ENCODE data around the gene BSCL2. TPM values are rescaled to one million over a fixed set of nuclear protein-coding genes. Genes with fewer than 3 reads are reported as not detected.

BSCL2 gene
- total and polyA plus RNA-seq, 2 donors (not counting 3 experiments of a cell fraction or from before 2014, with no cell fraction given), result 31.1 to 94.8 TPM

DNA sequence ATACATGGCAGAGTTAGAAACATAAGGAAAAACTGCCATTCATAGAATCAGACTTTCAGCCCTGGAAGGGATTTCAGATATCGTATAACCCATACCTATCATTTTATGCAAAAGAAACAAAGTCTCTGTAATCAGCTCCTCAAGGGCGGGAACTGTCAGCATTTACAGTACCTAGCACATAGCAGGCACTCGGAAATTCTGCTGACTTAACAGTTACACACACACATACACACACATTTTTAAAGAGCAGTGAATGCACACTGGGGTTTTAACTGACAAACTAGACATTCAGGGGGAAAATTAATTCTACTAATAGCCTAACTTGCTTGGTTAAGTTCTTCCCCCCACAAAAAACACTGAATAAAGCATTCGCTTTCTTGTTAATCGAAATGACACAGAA, 9.0 kb upstream of the BSCL2 start:
- intact Hi-C loops (cut with micrococcal nuclease), result no loop called here
- H3K4me2 ChIP-seq (ENCODE audit: insufficient read depth, low read length), result no peak overlapping the region
- H4K20me1 ChIP-seq (replicated peaks; ENCODE audit: control insufficient read depth, extremely low read depth, insufficient read depth, low read length), result no peaks in the 10 kb centered on the region
- H3K79me2 ChIP-seq (ENCODE audit: control insufficient read depth, insufficient read depth, low read length), result peaks cover 35% of the 10 kb centered on the region
- H3K9ac ChIP-seq (replicated peaks; ENCODE audit: extremely low read depth, insufficient read depth, low read length), result no peak overlapping the region
- no peak for FAIRE-seq
- no peak overlapping the region for H2AFZ ChIP-seq (ENCODE audit: low read depth, low read length)
- no peaks in the 10 kb centered on the region for H3K9me1 ChIP-seq (replicated peaks; ENCODE audit: control insufficient read depth, extremely low read depth, insufficient read depth, low read length)
- ChIA-PET CTCF (no interaction called here), POLR2A (no interaction called here)
- H3K4me1 ChIP-seq (ENCODE audit: control insufficient read depth, extremely low read depth, insufficient read depth, low read length), result no peaks in the 10 kb centered on the region
- no peaks in the 10 kb centered on the region for H3K9me3 ChIP-seq (replicated peaks; ENCODE audit: control insufficient read depth, insufficient read depth, low read length)
- no peak for DNase-seq (ENCODE audit: low read depth, low spot score)
- BruUV-seq (replicated peaks), result no TSS peak
- H3K27ac ChIP-seq (ENCODE audit: insufficient read depth, low read depth, low read length), result no peak overlapping the region
- H3K27me3 ChIP-seq (ENCODE audit: control insufficient read depth in 2 of 2, insufficient read depth in 2 of 2, low read length in 2 of 2), result no peaks in the 10 kb centered on the region
- dilution Hi-C loops (cut with MboI; ENCODE audit: extremely low pct_ligation_motif_present, low sequenced_read_pairs), result no loop called here
- peaks cover 43 to 48% of the 10 kb centered on the region in 2 experiments for H3K36me3 ChIP-seq (ENCODE audit: control insufficient read depth in 2 of 2, extremely low read depth in 1 of 2, insufficient read depth in 2 of 2, low read length in 2 of 2)
- H3K4me3 ChIP-seq (replicated peaks in 1 of 3; ENCODE audit: insufficient read depth in 1 of 3, low read depth in 1 of 3, low read length in 3 of 3), result no peak overlapping the region
- TF ChIP-seq EZH2 (IDR thresholded peaks at IDR 0.05; ENCODE audit: borderline replicate concordance, low read depth, low read length, severe bottlenecking), result no peak
- no peak for TF ChIP-seq POLR2AphosphoS5 (IDR thresholded peaks at IDR 0.05; ENCODE audit: insufficient read depth, low read depth, low read length)
- no peak for TF ChIP-seq POLR2A (IDR thresholded peaks at IDR 0.05; ENCODE audit: low read depth, low read length)
- no peak for TF ChIP-seq JUN (IDR thresholded peaks at IDR 0.05; ENCODE audit: borderline replicate concordance, insufficient read depth, insufficient read length, low read depth)
- TF ChIP-seq, protein P1, sequence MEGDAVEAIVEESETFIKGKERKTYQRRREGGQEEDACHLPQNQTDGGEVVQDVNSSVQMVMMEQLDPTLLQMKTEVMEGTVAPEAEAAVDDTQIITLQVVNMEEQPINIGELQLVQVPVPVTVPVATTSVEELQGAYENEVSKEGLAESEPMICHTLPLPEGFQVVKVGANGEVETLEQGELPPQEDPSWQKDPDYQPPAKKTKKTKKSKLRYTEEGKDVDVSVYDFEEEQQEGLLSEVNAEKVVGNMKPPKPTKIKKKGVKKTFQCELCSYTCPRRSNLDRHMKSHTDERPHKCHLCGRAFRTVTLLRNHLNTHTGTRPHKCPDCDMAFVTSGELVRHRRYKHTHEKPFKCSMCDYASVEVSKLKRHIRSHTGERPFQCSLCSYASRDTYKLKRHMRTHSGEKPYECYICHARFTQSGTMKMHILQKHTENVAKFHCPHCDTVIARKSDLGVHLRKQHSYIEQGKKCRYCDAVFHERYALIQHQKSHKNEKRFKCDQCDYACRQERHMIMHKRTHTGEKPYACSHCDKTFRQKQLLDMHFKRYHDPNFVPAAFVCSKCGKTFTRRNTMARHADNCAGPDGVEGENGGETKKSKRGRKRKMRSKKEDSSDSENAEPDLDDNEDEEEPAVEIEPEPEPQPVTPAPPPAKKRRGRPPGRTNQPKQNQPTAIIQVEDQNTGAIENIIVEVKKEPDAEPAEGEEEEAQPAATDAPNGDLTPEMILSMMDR (IDR thresholded peaks at IDR 0.05; ENCODE audit: extremely low read depth in 1 of 2, insufficient read depth in 1 of 2, low read depth in 1 of 2, low read length in 2 of 2), result no peak
- no peak for TF ChIP-seq FOS (IDR thresholded peaks at IDR 0.05; ENCODE audit: borderline replicate concordance, insufficient read depth, low read length)
- no peak for TF ChIP-seq MYC (IDR thresholded peaks at IDR 0.05; ENCODE audit: low read depth, low read length)
- TF ChIP-seq, protein P2, sequence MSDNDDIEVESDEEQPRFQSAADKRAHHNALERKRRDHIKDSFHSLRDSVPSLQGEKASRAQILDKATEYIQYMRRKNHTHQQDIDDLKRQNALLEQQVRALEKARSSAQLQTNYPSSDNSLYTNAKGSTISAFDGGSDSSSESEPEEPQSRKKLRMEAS (IDR thresholded peaks at IDR 0.05; ENCODE audit: insufficient read depth, insufficient read length), result no peak
- TF ChIP-seq GATA2 (IDR thresholded peaks at IDR 0.05; ENCODE audit: insufficient read depth, insufficient read length, low read depth, low read length), result no peak

All from endothelial cell of umbilical vein (primary cell).